ENCODE data around the gene TGFBR3L. TPM values are rescaled to one million over a fixed set of nuclear protein-coding genes. Genes with fewer than 3 reads are reported as not detected.
"Not testable (repeated sequence)": the region's sequence is repeated elsewhere in the genome, so short reads cannot be mapped to it uniquely, and the experiment has no call there.

TGFBR3L gene
- total RNA-seq, 2 donors from 2014 or later: 22.1 to 26.7 TPM

DNA sequence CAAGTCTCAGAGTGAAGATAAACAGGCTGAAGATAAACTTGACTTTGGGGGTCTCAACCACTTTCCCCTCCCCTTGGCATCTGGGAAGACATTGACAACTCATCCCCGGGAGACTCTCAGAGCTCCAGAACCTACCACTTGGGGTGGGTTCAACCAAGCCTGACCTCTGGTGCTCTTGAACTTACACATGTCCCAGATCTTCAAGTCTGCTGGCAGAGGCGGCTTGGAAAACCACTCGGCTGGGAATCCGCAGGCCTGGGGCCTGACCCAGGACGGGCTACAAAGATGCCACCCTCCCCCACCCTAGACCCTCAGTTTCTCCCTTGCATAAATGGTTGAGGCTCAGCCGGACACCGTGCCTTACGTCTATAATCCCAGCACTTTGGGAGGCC, 25.8 kb upstream of the TGFBR3L start:
- H3K9me3 ChIP-seq: no peaks in the 10 kb centered on the region
- DNase-seq (ENCODE audit: low spot score): no peak
- H3K4me1 ChIP-seq: peaks cover 0 to 9% of the 10 kb centered on the region in 2 donors
- TF ChIP-seq, protein P1, sequence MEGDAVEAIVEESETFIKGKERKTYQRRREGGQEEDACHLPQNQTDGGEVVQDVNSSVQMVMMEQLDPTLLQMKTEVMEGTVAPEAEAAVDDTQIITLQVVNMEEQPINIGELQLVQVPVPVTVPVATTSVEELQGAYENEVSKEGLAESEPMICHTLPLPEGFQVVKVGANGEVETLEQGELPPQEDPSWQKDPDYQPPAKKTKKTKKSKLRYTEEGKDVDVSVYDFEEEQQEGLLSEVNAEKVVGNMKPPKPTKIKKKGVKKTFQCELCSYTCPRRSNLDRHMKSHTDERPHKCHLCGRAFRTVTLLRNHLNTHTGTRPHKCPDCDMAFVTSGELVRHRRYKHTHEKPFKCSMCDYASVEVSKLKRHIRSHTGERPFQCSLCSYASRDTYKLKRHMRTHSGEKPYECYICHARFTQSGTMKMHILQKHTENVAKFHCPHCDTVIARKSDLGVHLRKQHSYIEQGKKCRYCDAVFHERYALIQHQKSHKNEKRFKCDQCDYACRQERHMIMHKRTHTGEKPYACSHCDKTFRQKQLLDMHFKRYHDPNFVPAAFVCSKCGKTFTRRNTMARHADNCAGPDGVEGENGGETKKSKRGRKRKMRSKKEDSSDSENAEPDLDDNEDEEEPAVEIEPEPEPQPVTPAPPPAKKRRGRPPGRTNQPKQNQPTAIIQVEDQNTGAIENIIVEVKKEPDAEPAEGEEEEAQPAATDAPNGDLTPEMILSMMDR (IDR thresholded peaks at IDR 0.05): no peak
- H3K27ac ChIP-seq: no peak overlapping the region
- H3K36me3 ChIP-seq: no peaks in the 10 kb centered on the region
- H3K4me3 ChIP-seq: peak overlapping the region; percentile 34 to 49
- H3K27me3 ChIP-seq: peaks cover 0 to 6% of the 10 kb centered on the region in 2 donors

DNA sequence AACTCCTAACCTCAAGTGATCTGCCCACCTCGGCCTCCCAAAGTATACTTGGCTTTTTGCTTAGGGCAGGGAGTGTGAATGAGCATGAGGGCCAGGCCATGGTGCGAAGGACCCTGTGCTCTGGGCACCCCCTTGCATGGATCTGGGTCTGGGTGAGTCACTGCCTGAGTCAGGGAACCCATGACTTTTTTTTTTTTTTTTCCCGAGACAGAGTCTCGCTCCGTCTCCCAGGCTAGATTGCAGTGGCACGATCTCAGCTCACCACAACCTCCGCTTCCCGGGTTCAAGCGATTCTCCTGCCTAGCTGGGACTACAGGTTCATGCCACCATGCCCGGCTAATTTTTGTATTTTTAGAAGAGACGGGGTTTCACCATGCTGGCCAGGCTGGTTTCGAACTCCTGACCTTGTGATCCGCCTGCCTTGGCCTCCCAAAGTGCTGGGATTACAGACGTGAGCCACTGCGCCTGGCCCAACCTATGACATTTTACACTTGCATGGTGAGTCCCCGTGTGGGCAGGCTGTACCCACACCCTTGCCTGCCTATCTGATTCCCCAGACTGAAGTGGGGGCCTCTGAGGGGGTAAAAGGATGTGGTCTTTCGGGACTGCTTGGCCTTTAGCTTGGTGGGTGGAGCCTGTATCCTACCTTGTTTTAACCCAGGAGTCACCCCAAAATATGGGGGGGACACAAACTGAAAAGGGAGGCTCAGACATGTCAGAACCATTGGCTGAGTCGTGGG, 21.1 kb upstream of the TGFBR3L start:
- not testable (repeated sequence) for H3K27ac ChIP-seq; DNase-seq (ENCODE audit: low spot score); H3K36me3 ChIP-seq; H3K4me3 ChIP-seq; H3K27me3 ChIP-seq; H3K9me3 ChIP-seq; H3K4me1 ChIP-seq

DNA sequence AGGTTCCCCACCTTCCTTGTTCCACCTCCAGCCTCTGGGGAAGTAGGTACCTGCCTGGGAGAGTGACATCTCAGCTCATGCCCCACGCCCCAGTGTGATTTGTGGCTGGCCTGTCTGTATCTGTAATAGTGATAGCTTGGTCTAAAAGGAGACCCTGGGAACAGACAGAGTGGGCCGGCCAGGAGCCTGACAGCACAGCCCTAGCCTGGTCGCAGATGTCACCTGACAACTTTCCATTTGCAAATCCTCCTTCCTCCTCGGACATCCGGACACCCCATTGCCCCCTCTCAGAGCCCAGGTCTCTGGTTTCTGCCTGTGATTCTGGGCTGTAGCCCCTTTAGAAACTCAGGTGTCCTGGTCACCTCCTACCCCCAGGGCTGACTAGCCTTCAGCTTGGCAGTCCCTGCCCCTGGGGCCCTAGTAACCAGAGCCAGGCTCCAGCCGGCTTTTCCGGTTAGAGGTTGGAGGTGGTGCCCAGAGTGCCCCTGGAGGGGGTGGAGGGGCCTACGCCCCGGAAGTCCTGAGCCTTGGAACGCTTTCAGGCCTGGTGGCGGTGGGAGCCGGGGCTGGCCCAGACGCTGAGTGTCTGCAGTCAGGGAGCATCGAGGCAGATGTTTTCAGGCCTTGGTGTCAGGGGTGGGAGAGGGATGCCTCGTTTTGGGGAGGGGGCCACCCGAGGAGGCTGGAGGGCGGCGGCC, 19.9 kb upstream of the TGFBR3L start:
- Histone ChIP-seq H3K36me3 (no peaks in the 10 kb centered on the region), H3K27me3 (no peaks in the 10 kb centered on the region), H3K4me3 (no peak overlapping the region), H3K4me1 (no peaks in the 10 kb centered on the region), H3K9me3 (no peaks in the 10 kb centered on the region), H3K27ac (no peak overlapping the region)
- no peak for DNase-seq (ENCODE audit: low spot score)
- TF ChIP-seq, protein P1 (IDR thresholded peaks at IDR 0.05): no peak

DNA sequence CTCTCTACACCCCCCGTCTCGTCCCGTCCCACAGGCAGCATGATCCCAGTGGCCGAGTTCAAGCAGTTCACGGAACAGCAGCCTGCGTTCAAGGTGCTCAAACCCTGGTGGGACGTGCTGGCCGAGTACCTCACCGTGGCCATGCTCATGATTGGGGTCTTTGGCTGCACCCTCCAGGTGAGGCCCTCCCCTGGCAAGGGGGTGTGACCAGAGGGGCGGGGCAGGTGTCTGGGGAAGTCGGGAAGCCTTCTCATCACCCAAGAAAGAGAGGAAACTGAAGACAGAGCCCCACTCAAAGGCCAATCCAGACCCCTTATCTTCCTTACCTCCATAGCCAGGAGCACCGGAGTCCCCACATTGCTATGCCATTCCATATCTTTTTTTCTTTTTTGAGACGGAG, 19.1 kb upstream of the TGFBR3L start:
- Histone ChIP-seq H3K27me3 (no peaks in the 10 kb centered on the region), H3K4me3 (no peak overlapping the region), H3K27ac (no peak overlapping the region), H3K36me3 (no peaks in the 10 kb centered on the region), H3K4me1 (no peaks in the 10 kb centered on the region), H3K9me3 (no peaks in the 10 kb centered on the region)
- TF ChIP-seq, protein P1 (IDR thresholded peaks at IDR 0.05): no peak
- DNase-seq (ENCODE audit: low spot score): no peak

DNA sequence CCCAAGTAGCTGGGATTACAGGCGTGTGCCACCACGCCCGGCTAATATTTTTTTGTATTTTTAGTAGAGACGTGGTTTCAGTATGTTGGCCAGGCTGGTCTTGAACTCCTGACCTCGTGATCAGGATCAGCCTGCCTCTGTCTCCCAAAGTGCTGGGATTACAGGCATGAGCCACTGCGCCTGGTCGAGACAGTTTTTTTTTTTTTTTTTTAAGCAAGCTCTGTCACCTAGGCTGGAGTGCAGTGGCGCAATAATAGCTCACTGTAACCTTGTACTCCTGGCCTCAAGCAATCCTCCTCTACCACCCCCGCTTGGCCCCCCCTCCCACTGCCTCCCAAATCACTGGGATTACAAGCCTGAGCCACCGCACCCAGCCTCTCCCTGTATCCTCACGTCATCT, 17.3 kb upstream of the TGFBR3L start:
- no peaks in the 10 kb centered on the region for H3K9me3 ChIP-seq
- TF ChIP-seq, protein P1 (IDR thresholded peaks at IDR 0.05): no peak
- H3K4me3 ChIP-seq: no peak overlapping the region
- peaks cover 0 to under 1% of the 10 kb centered on the region in 2 donors for H3K4me1 ChIP-seq
- no peaks in the 10 kb centered on the region for H3K36me3 ChIP-seq
- no peak for DNase-seq (ENCODE audit: low spot score)
- no peaks in the 10 kb centered on the region for H3K27me3 ChIP-seq
- H3K27ac ChIP-seq: no peak overlapping the region

DNA sequence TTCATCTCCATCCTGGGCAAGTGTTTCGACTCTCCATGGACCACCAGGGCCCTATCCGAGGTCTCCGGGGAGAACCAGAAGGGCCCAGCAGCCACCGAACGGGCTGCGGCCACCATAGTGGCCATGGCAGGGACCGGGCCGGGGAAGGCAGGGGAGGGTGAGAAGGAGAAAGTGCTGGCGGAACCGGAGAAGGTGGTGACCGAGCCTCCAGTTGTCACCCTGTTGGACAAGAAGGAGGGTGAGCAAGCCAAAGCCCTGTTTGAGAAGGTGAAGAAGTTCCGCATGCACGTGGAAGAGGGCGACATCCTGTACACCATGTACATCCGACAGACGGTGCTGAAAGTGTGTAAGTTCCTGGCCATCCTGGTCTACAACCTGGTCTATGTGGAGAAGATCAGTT, 15.7 kb upstream of the TGFBR3L start:
- Histone ChIP-seq H3K36me3 (no peaks in the 10 kb centered on the region), H3K9me3 (no peaks in the 10 kb centered on the region), H3K27ac (no peak overlapping the region), H3K27me3 (no peaks in the 10 kb centered on the region), H3K4me1 (peaks cover 0 to 8% of the 10 kb centered on the region in 2 donors), H3K4me3 (no peak overlapping the region)
- DNase-seq (ENCODE audit: low spot score): no peak
- TF ChIP-seq, protein P1 (IDR thresholded peaks at IDR 0.05): no peak

All from right atrium auricular region (tissue), 2 donors.